K562 (cell line): ENCODE results near the gene ADD2. TPM values are rescaled to one million over a fixed set of nuclear protein-coding genes. Genes with fewer than 3 reads are reported as not detected.
A peak's percentile ranks its signal among the peaks of the same experiment; 100 is the strongest.

ENCODE experiments used
- ATAC-seq: fragments of 200-7000 bp; cut with Tn5 transposase; 3 replicates; pipeline ENCODE4 v1.9.1; 2020; ENCODE audit warnings: moderate library complexity
- BruUV-seq: library from RNA; stranded (reverse); fragments of 400-500 nt; replicated peaks from 2 replicates; lab custom pipeline; 2021; lab: Mats Ljungman, UMichigan
- CTCF ChIA-PET: fragments of 300-600 bp; formaldehyde crosslinking; extraction: SDS; loops from one replicate; lab custom pipeline; 2021; ENCODE audit warnings: low intra/inter-chr PET ratio; lab: Yijun Ruan, JAX
- POLR2A ChIA-PET: fragments of 300-600, 350-650 bp; sonication (Branson Sonifier 250); formaldehyde crosslinking; extraction: SDS; loops from one replicate; lab custom pipeline; 2021; ENCODE audit warnings: antibody characterized with exemption, inconsistent platforms; lab: Yijun Ruan, JAX
- DNase-seq, 4 experiments: peaks; one replicate each; pipeline versions ENCODE4 v3.0.0 to v3.0.0-alpha.2; 2011 to 2018; ENCODE audit warnings: low spot score in 3 of 4, mixed read lengths in 3 of 4; ENCODE audit errors: extremely low read depth in 1 of 4
- FAIRE-seq: peaks from 2 replicates; lab custom pipeline; 2011; peaks lifted over from hg19 to GRCh38; lab: Jason Lieb, UNC
- H2AFZ ChIP-seq: 2 replicates; pipeline ENCODE4 v1.6.0; 2011; ENCODE audit warnings: low read depth, low read length, control low read depth, inconsistent platforms
- H3K27ac ChIP-seq: fragments of 200-600 bp; 3 replicates; pipeline ENCODE4 v1.8.0; 2011; ENCODE audit warnings: low read depth, mild to moderate bottlenecking, control low read depth, inconsistent platforms, low read length, moderate library complexity, mixed read lengths; ENCODE audit errors: extremely low read depth
- H3K27me3 ChIP-seq, 2 experiments: fragments of 300-600 bp in 1 of 2; 2 replicates in 1 of 2; 3 replicates in 1 of 2; pipeline versions ENCODE4 v1.6.0 to v1.8.0; 2011; ENCODE audit warnings: inconsistent platforms in 2 of 2, low read length in 2 of 2, mild to moderate bottlenecking in 1 of 2, mixed read lengths in 1 of 2, moderate library complexity in 1 of 2; ENCODE audit not compliant: control insufficient read depth in 2 of 2, insufficient read depth in 2 of 2
- H3K36me3 ChIP-seq: fragments of 300-600 bp; 3 replicates; pipeline ENCODE4 v1.8.0; 2011; ENCODE audit warnings: mild to moderate bottlenecking, low read length, inconsistent platforms; ENCODE audit not compliant: control insufficient read depth, insufficient read depth
- H3K4me1 ChIP-seq, 2 experiments: fragments of 200-600 bp in 1 of 2; replicated peaks in 1 of 2; 2 replicates in 1 of 2; 3 replicates in 1 of 2; pipeline versions ENCODE4 v1.5.1 to v1.8.0; 2011; ENCODE audit warnings: inconsistent platforms in 2 of 2, low read length in 2 of 2, mild to moderate bottlenecking in 1 of 2, mixed read lengths in 1 of 2, moderate library complexity in 1 of 2; ENCODE audit not compliant: control insufficient read depth in 2 of 2, insufficient read depth in 2 of 2
- H3K4me2 ChIP-seq: 2 replicates; pipeline ENCODE4 v1.6.1; 2011; ENCODE audit warnings: low read length, control low read depth, inconsistent platforms, mixed read lengths; ENCODE audit not compliant: insufficient read depth
- H3K4me3 ChIP-seq: fragments of 200-600 bp; sonication (generic), shearing (Covaris generic); 2 replicates; pipeline ENCODE4 v1.5.1; 2016; ENCODE audit warnings: control low read depth, inconsistent platforms
- H3K79me2 ChIP-seq: fragments of 200-600 bp; 3 replicates; pipeline ENCODE4 v1.8.0; 2011; ENCODE audit warnings: low read length, inconsistent platforms; ENCODE audit not compliant: control insufficient read depth, insufficient read depth
- H3K9ac ChIP-seq, 2 experiments: 2 replicates each; pipeline versions ENCODE4 v1.6.0 to v1.6.1; 2011; ENCODE audit warnings: low read depth in 2 of 2, low read length in 2 of 2, control low read depth in 1 of 2, inconsistent platforms in 1 of 2, mild to moderate bottlenecking in 1 of 2, mixed read lengths in 1 of 2; ENCODE audit not compliant: insufficient read depth in 1 of 2
- H3K9me1 ChIP-seq: one replicate; pipeline ENCODE4 v1.6.0; 2011; ENCODE audit warnings: inconsistent platforms, mild to moderate bottlenecking, low read length, moderate library complexity; ENCODE audit not compliant: control insufficient read depth, insufficient read depth
- H3K9me3 ChIP-seq: replicated peaks from 2 replicates; pipeline ENCODE4 v1.5.1; 2011; ENCODE audit warnings: low read depth, low read length, inconsistent platforms; ENCODE audit not compliant: control insufficient read depth, insufficient read depth
- H4K20me1 ChIP-seq: replicated peaks from 2 replicates; pipeline ENCODE4 v1.6.1; 2011; ENCODE audit warnings: low read length, inconsistent platforms, mixed read lengths; ENCODE audit not compliant: control insufficient read depth, insufficient read depth
- CBX8 ChIP-seq: fragments of 200-600 bp; sonication (generic); IDR thresholded peaks from 2 replicates; pipeline ENCODE4 v1.6.1; 2012; ENCODE audit warnings: borderline replicate concordance, mixed run types, low read depth, mild to moderate bottlenecking, moderate library complexity, mixed read lengths, low read length, control low read depth, inconsistent platforms; ENCODE audit not compliant: poor library complexity, severe bottlenecking; ENCODE audit errors: extremely low read depth
- DPF2 ChIP-seq: fragments of 450-650 bp; IDR thresholded peaks from 2 replicates; pipeline ENCODE4 v1.6.1; 2016
- HEY1 ChIP-seq: fragments of 250-450 bp; sonication (Bioruptor Pico); IDR thresholded peaks from 2 replicates; pipeline ENCODE4 v1.5.0; 2020; ENCODE audit warnings: mild to moderate bottlenecking, moderate library complexity, borderline replicate concordance
- NUFIP1 ChIP-seq: fragments of 450-650 bp; IDR thresholded peaks from 2 replicates; pipeline ENCODE4 v1.6.1; 2018; ENCODE audit not compliant: partially characterized antibody
- ZNF212 ChIP-seq: fragments of 450-650 bp; formaldehyde crosslinking; IDR thresholded peaks from 2 replicates; pipeline ENCODE4 v1.4.0; 2020; ENCODE audit warnings: mild to moderate bottlenecking
- ZSCAN32 ChIP-seq: fragments of 450-650 bp; formaldehyde crosslinking; IDR thresholded peaks from 2 replicates; pipeline ENCODE4 v1.4.0; 2020; ENCODE audit warnings: mild to moderate bottlenecking, moderate library complexity
- WGBS: fragments of 100-300 bp; shearing (Covaris generic); methylation state at CpG from one replicate; pipeline ENCODE4 v1.1.6; 2016; ENCODE audit warnings: low coverage, mixed read lengths; ENCODE audit not compliant: insufficient coverage; ENCODE audit errors: missing lambda C conversion rate; 5-methylcytosine and 5-hydroxymethylcytosine counted together
- in situ Hi-C: fragments of 300-500 bp; cut with MboI; formaldehyde crosslinking; loops from 4 replicates; pipeline ENCODE4 v1.15.0; 2018; ENCODE audit warnings: inconsistent platforms, mixed read lengths
- intact Hi-C: fragments of 100-400 bp; cut with micrococcal nuclease; formaldehyde crosslinking; loops from 2 replicates; pipeline ENCODE4 v1.14.2; 2022
- polyA plus RNA-seq, 8 experiments: library from polyadenylated mRNA; depleted of rRNA in 4 of 8; stranded (reverse) in 5 of 8; unstranded in 3 of 8; fragments of >200 nt; fragmentation: Nextera tagmentation in 2 of 8; fragmentation: Illumina TruSeq in 1 of 8; extraction: Ambion mirVana in 2 of 8; extraction: Trizol in 1 of 8; gene quantifications; 2 replicates each; pipeline versions ENCODE4 v1.2.1 to v1.2.3, GENCODE V29; 2011 to 2014; ENCODE audit warnings: inconsistent platforms in 1 of 8, missing spikeins in 1 of 8
- total RNA-seq, 7 experiments: library from RNA; depleted of rRNA in 6 of 7; stranded (reverse); fragments of >200 nt in 6 of 7; fragmentation: Illumina TruSeq in 2 of 7; extraction: Trizol in 2 of 7; gene quantifications; 2 replicates each; pipeline versions ENCODE4 v1.2.1 to v1.2.3, GENCODE V29; 2011 to 2021; ENCODE audit warnings: low replicate concordance in 1 of 7
- TF ChIP-seq, protein P1 (sequence below): fragments of 450-650 bp; IDR thresholded peaks from 2 replicates; pipeline ENCODE4 v1.6.1; 2016; ENCODE audit warnings: mild to moderate bottlenecking
- TF ChIP-seq, protein P2 (sequence below), 2 experiments: IDR thresholded peaks in 1 of 2; conservative IDR thresholded peaks in 1 of 2; 2 replicates each; pipeline ENCODE4 v1.6.1; 2016; ENCODE audit warnings: low read depth in 2 of 2, mild to moderate bottlenecking in 1 of 2, missing compliant biosample characterization in 1 of 2, missing genetic modification characterization in 1 of 2, moderate library complexity in 1 of 2
- TF ChIP-seq, protein P3 (sequence below): fragments of 450-650 bp; IDR thresholded peaks from 2 replicates; pipeline ENCODE4 v1.6.1; 2016

The ADD2 gene
- total and polyA plus RNA-seq, 9 of the 15 experiments (the other 6 are each of a cell fraction or from before 2014, with no cell fraction given): 3.5 to 63.0 (median 36.2) TPM

DNA sequence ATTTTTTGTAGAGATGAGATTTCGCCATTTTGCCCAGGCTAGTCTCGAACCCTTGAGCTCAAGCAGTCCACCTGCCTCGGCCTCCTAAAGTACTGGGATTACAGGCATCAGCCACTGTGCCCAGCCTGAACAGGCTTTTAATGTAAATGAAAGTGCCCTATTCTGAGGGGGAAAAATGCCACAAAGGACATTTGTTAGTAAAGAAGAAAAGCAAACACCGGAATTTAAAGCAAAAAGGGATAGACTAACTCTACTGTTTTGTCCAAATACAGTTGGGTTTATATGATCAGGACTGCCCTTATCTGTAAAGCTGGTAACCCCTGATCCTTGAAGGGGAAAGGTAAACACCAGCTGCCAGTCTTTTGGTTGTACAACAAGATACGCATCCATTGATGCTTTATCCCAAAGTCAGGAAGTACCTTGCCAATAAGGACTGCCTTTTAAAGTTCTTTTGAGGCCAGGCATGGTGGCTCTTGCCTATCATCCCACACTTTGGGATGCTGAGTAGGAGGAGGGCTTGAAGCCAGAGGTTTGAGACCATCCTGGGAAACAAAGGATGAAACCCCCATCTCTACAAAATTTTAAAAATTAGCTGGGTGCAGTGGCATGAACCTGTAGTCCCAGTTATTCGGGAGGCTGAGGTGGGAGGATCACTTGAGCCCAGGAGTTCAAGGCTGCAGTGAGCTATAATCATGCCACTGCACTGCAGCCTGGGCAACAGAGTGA is 39.3 kb upstream of the ADD2 start (continued):
- TF ChIP-seq, protein P1, sequence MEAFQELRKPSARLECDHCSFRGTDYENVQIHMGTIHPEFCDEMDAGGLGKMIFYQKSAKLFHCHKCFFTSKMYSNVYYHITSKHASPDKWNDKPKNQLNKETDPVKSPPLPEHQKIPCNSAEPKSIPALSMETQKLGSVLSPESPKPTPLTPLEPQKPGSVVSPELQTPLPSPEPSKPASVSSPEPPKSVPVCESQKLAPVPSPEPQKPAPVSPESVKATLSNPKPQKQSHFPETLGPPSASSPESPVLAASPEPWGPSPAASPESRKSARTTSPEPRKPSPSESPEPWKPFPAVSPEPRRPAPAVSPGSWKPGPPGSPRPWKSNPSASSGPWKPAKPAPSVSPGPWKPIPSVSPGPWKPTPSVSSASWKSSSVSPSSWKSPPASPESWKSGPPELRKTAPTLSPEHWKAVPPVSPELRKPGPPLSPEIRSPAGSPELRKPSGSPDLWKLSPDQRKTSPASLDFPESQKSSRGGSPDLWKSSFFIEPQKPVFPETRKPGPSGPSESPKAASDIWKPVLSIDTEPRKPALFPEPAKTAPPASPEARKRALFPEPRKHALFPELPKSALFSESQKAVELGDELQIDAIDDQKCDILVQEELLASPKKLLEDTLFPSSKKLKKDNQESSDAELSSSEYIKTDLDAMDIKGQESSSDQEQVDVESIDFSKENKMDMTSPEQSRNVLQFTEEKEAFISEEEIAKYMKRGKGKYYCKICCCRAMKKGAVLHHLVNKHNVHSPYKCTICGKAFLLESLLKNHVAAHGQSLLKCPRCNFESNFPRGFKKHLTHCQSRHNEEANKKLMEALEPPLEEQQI: no peak
- TF ChIP-seq ZNF212 (CRISPR knock-in tag): no peak
- no peak for TF ChIP-seq ZSCAN32 (CRISPR knock-in tag)

DNA sequence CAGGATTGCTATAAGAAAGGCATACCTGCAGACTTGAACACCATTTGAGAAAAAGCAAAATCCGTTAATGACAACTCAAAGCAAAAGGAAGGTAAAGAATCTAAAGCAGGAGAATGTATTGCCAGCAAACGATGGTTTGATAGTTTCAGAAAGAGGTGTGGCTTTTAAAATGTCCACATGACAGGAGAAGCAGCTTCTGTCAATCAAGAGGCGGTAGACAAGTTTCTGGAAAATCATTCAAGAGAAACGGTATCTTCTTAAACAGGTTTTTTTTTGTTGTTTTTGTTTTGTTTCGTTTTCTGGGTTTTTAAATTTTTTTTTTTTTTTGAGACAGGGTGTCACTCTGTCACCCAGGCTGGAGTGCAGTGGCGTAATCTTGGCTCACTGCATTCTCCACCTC is 38.6 kb upstream of the ADD2 start:
- intact Hi-C loops (no loop called here), in situ Hi-C loops (no loop called here)
- WGBS: 2% methylated on average over 6 of the region's 6 CpGs
- H3K4me3 ChIP-seq: no peak overlapping the region
- no peaks in the 10 kb centered on the region for H3K9me1 ChIP-seq
- no peak overlapping the region for H3K27ac ChIP-seq
- DNase-seq: no peak
- TF ChIP-seq DPF2 (no peak), CBX8 (peak; percentile 69), HEY1 (CRISPR knock-in tag) (no peak), NUFIP1 (no peak)
- TF ChIP-seq, protein P2, sequence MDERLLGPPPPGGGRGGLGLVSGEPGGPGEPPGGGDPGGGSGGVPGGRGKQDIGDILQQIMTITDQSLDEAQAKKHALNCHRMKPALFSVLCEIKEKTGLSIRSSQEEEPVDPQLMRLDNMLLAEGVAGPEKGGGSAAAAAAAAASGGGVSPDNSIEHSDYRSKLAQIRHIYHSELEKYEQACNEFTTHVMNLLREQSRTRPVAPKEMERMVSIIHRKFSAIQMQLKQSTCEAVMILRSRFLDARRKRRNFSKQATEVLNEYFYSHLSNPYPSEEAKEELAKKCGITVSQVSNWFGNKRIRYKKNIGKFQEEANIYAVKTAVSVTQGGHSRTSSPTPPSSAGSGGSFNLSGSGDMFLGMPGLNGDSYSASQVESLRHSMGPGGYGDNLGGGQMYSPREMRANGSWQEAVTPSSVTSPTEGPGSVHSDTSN (CRISPR knock-in tag; IDR thresholded peaks at IDR 0.05; ENCODE audit: low read depth): no peak
- TF ChIP-seq, protein P2 (tag; conservative IDR thresholded peaks at IDR 0.05; ENCODE audit: low read depth): 0 out of 2 replicates have a peak, but pooled peaks have one; percentile 35
- TF ChIP-seq, protein P3, sequence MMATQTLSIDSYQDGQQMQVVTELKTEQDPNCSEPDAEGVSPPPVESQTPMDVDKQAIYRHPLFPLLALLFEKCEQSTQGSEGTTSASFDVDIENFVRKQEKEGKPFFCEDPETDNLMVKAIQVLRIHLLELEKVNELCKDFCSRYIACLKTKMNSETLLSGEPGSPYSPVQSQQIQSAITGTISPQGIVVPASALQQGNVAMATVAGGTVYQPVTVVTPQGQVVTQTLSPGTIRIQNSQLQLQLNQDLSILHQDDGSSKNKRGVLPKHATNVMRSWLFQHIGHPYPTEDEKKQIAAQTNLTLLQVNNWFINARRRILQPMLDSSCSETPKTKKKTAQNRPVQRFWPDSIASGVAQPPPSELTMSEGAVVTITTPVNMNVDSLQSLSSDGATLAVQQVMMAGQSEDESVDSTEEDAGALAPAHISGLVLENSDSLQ: peak; percentile 85
- ChIA-PET POLR2A (no interaction called here), CTCF (no interaction called here)
- peaks cover 24 to 39% of the 10 kb centered on the region in 2 experiments for H3K27me3 ChIP-seq
- no peaks in the 10 kb centered on the region for H3K4me1 ChIP-seq
- H2AFZ ChIP-seq: no peak overlapping the region
- 0 out of 2 replicates have a peak, but pooled peaks cover 3% of the 10 kb centered on the region for H4K20me1 ChIP-seq
- ATAC-seq: no peak
- no peaks in the 10 kb centered on the region for H3K79me2 ChIP-seq
- H3K36me3 ChIP-seq: no peaks in the 10 kb centered on the region
- BruUV-seq: no TSS peak
- H3K4me2 ChIP-seq: no peak overlapping the region
- no peaks in the 10 kb centered on the region for H3K9me3 ChIP-seq
- no peak for FAIRE-seq
- no peak overlapping the region for H3K9ac ChIP-seq
